SU-DHL-6 (cell line): ENCODE measurements around the gene MTA3.

Source experiments
- CTCF ChIP-seq: fragments of 200-600 bp; sonication (generic); IDR thresholded peaks from one replicate; pipeline ENCODE4 v1.5.1; 2017; ENCODE audit warnings: antibody characterized with exemption, mild to moderate bottlenecking, low read length, moderate library complexity; ENCODE audit not compliant: insufficient read depth, poor library complexity, severe bottlenecking
- EZH2phosphoT487 ChIP-seq: fragments of 200-600 bp; sonication (generic), shearing (Covaris generic); conservative IDR thresholded peaks from 2 replicates; pipeline ENCODE4 v1.6.1; 2018; ENCODE audit warnings: mild to moderate bottlenecking, antibody characterized with exemption, low read length, moderate library complexity, mixed read lengths

DNA sequence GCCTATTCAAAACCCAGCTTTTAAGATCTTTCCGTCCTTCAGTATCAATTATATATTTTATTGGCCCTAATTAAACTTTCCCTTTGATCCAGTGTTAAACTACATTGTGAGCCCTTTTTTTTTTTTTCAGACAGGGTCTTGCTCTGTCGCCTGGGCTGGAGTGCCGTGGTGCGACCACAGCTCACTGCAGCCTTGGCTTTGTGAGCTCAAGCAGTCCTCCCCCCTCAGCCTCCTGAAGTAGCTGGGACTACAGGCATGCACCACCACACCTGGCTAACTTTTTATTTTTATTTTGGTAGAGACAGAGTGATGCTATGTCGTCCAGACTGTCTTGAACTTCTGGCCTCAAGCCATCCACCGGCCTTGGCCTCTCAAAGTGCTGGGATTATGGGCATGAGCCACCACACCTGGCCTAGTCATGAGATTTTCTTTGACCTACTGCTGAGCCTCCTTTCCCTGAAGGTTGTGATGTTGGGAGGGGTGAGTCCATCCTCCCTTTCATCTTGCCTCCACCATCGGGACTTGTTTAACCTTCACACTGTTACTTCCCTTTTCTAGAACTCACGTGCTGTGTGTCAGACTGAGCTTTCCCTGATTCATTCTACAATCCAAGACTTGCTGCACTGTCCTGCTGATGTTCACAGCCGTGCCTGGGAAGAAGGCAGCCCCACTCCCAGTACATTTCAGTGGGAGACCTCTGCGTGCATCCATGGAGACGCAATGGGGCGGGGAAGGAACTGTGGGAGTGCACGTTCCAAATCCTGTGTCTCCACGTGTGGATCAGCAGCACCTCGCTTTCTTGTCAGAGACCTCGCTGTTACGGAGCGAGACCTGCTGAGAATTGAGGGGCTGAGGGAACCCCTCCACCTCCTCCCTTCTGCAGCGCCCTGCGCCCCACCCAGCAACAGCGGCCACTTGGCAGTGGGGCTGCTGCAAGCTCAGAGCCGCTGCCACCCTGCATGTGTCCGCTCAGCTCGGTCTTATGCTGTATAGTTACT, 184.7 kb downstream of the MTA3 start:
- TF ChIP-seq EZH2phosphoT487 (no peak), CTCF (no peak)
